ENCODE data around the gene PLEKHA1. TPM values are rescaled to one million over a fixed set of nuclear protein-coding genes. Genes with fewer than 3 reads are reported as not detected.

PLEKHA1 gene
- 100 to 1,000 TPM in 1 of 4 donors, 10 to 100 TPM in 3; 51.4 to 101 (median 62.1) TPM for total RNA-seq

- 3% methylated on average over 23 of the region's 71 CpGs for WGBS
- Histone ChIP-seq H3K4me3 (peak within 1 kb of the TSS; percentile 82 to 98 (median 96)), H3K27me3 (no peaks in the 10 kb centered on the region), H3K27ac (replicated peaks in 1 of 4) (peak within 1 kb of the TSS; percentile 98 to 100 (median 100)), H3K4me1 (peaks cover 30 to 70% (median 66%) of the 10 kb centered on the region in 4 donors), H3K9me3 (no peaks in the 10 kb centered on the region), H3K36me3 (no peaks in the 10 kb centered on the region)
- DNase-seq (ENCODE audit: extremely low spot score): peak; percentile 98
- intact Hi-C loops (cut with DNase I): no loop called here
- TF ChIP-seq CTCF (IDR thresholded peaks at IDR 0.05) (peak in 1 of 3 experiments; percentile 14), EP300 (IDR thresholded peaks at IDR 0.05) (peak; percentile 27), POLR2AphosphoS5 (IDR thresholded peaks at IDR 0.05) (peak; percentile 84 to 89), POLR2A (IDR thresholded peaks at IDR 0.05; ENCODE audit: low read depth) (peak; percentile 77)
Observed at GRCh38 chr10:122374237-122374858, at the start of gene PLEKHA1. TSS of gene PLEKHA1 (plus strand) at chr10:122374708. CDS start at chr10:122393201, 18,493 bp downstream.

GRCh38 chr10:122325235-122325634 lies 49.3 kb upstream of the PLEKHA1 start:
- TF ChIP-seq POLR2A (IDR thresholded peaks at IDR 0.05; ENCODE audit: low read depth): no peak
- TF ChIP-seq CTCF (IDR thresholded peaks at IDR 0.05): no peak
- no peak for TF ChIP-seq POLR2AphosphoS5 (IDR thresholded peaks at IDR 0.05)
- TF ChIP-seq EP300 (IDR thresholded peaks at IDR 0.05): no peak
- WGBS: 90% methylated on average over 2 of the region's 2 CpGs
- Histone ChIP-seq H3K27ac (replicated peaks in 1 of 4) (no peak overlapping the region), H3K27me3 (no peaks in the 10 kb centered on the region), H3K4me1 (peaks cover 0 to 6% (median 0%) of the 10 kb centered on the region in 4 donors), H3K4me3 (no peak overlapping the region), H3K9me3 (no peaks in the 10 kb centered on the region), H3K36me3 (no peaks in the 10 kb centered on the region)
- peak; percentile 72 for DNase-seq (ENCODE audit: extremely low spot score)
- intact Hi-C loops (cut with DNase I): no loop called here

- TF ChIP-seq EP300 (IDR thresholded peaks at IDR 0.05): no peak
- no peak for TF ChIP-seq POLR2A (IDR thresholded peaks at IDR 0.05; ENCODE audit: low read depth)
- TF ChIP-seq CTCF (IDR thresholded peaks at IDR 0.05): no peak
- TF ChIP-seq POLR2AphosphoS5 (IDR thresholded peaks at IDR 0.05): no peak
- Histone ChIP-seq H3K27ac (replicated peaks in 1 of 4) (no peak overlapping the region), H3K9me3 (no peaks in the 10 kb centered on the region), H3K36me3 (no peaks in the 10 kb centered on the region), H3K4me1 (peaks cover 0 to 6% (median 0%) of the 10 kb centered on the region in 4 donors), H3K27me3 (no peaks in the 10 kb centered on the region), H3K4me3 (no peak overlapping the region)
- whole genome bisulfite sequencing: 98% methylated on average over 5 of the region's 5 CpGs
- DNase-seq (ENCODE audit: extremely low spot score): peak; percentile 87
- intact Hi-C loops (cut with DNase I): no loop called here
Observed at GRCh38 chr10:122326385-122326784, 48.1 kb upstream of the PLEKHA1 start.

- Histone ChIP-seq H3K36me3 (no peaks in the 10 kb centered on the region), H3K27me3 (no peaks in the 10 kb centered on the region), H3K4me3 (no peak overlapping the region), H3K27ac (replicated peaks in 1 of 4) (no peak overlapping the region), H3K4me1 (peaks cover 0 to 6% (median 0%) of the 10 kb centered on the region in 4 donors), H3K9me3 (no peaks in the 10 kb centered on the region)
- no peak for DNase-seq (ENCODE audit: extremely low spot score)
- no peak for TF ChIP-seq POLR2A (IDR thresholded peaks at IDR 0.05; ENCODE audit: low read depth)
- TF ChIP-seq EP300 (IDR thresholded peaks at IDR 0.05): no peak
- no peak for TF ChIP-seq POLR2AphosphoS5 (IDR thresholded peaks at IDR 0.05)
- TF ChIP-seq CTCF (IDR thresholded peaks at IDR 0.05): no peak
- intact Hi-C loops (cut with DNase I): no loop called here
- WGBS: 94% methylated on average over 4 of the region's 6 CpGs
Observed at GRCh38 chr10:122326806-122327205, 47.7 kb upstream of the PLEKHA1 start.
